ENCODE results near the gene PPP4C. TPM values are rescaled to one million over a fixed set of nuclear protein-coding genes. Genes with fewer than 3 reads are reported as not detected.
A peak's percentile ranks its signal among the peaks of the same experiment; 100 is the strongest.

PPP4C gene
- total and polyA plus RNA-seq, 9 donors = 39.4 to 77.4 (median 70.4) TPM

DNA sequence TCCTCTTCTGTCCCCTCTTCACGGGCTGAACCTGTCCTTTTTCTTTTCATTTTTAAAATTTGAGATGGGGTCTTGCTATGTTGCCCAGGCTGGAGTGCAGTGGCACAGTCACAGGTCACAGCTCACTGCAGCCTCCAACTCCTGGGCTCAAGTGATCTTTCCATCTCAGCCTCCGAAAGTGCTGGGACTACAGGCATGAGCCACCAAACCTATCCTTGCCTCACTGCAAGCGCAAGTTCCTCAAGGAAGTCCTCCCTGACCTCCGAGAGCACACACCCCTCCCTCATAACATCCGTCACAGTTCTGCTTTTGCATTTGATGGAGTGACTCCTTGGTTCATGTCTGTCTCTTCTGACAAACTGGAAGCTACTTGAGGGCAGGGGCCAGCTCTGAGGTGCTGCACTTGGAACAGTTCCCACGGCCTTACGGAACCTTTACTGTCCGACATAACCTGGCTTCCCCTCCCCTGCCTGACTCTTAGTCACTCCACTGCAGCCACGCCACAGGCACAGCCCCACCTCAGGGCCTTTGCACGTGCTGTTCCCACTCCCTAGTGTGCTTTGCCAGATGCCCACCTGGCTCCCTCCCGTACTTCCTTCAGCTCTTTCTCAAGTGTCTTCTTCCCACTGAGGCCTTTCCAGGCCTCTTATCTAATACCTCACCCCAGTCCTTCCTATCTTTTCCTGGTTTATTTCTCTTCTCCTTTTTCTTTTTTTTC, 11.5 kb downstream of the PPP4C start:
- H3K36me3 ChIP-seq (ENCODE audit: control insufficient read depth, insufficient read depth, low read length) = peaks cover 42% of the 10 kb centered on the region
- DNase-seq = peak; percentile 49
- H3K4me3 ChIP-seq (ENCODE audit: low read length) = no peak overlapping the region
- peaks cover 17% of the 10 kb centered on the region for H3K4me1 ChIP-seq (ENCODE audit: control insufficient read depth, insufficient read depth, low read length)
- WGBS (ENCODE audit: insufficient coverage) = 84% methylated on average over 8 of the region's 11 CpGs
- no peak overlapping the region for H3K27ac ChIP-seq (ENCODE audit: low read length)
- H3K9me3 ChIP-seq (replicated peaks; ENCODE audit: control insufficient read depth, low read depth, low read length) = no peaks in the 10 kb centered on the region
- no peaks in the 10 kb centered on the region for H3K27me3 ChIP-seq (ENCODE audit: control insufficient read depth, insufficient read depth, low read length)

DNA sequence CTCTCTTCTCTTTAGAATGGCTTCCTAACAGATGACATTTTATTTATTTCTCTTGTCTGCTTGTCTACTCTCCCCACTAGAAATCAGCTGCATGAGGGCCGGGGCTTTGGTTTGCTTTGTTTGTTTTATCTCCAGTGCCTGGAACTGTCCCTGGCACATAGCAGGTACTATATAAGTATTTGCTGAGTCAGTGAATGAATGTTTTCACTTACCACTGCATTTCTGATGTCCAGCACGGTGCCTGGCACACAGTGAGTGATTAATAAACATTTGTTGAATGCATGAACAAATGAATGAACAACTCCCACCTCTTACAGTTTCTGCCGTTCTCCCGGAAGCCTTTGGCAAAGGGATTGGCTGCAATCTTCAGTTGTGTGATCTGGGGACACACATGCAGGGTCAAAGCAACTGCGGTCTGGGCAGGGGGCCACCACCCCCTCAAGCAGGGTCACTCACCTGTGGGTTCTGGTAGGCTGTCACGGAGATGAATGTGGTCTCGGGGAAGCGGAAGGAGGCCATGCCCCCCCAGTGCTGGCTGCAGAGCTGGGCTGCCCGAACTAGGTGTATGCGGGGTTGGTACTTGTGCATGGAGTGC, 12.5 kb downstream of the PPP4C start:
- no peak for DNase-seq
- Histone ChIP-seq H3K27me3 (ENCODE audit: control insufficient read depth, insufficient read depth, low read length) (no peaks in the 10 kb centered on the region), H3K27ac (ENCODE audit: low read length) (no peak overlapping the region), H3K36me3 (ENCODE audit: control insufficient read depth, insufficient read depth, low read length) (peaks cover 32% of the 10 kb centered on the region), H3K4me1 (ENCODE audit: control insufficient read depth, insufficient read depth, low read length) (peaks cover 21% of the 10 kb centered on the region), H3K4me3 (ENCODE audit: low read length) (no peak overlapping the region), H3K9me3 (replicated peaks; ENCODE audit: control insufficient read depth, low read depth, low read length) (no peaks in the 10 kb centered on the region)
- 74% methylated on average over 6 of the region's 10 CpGs for WGBS (ENCODE audit: insufficient coverage)

DNA sequence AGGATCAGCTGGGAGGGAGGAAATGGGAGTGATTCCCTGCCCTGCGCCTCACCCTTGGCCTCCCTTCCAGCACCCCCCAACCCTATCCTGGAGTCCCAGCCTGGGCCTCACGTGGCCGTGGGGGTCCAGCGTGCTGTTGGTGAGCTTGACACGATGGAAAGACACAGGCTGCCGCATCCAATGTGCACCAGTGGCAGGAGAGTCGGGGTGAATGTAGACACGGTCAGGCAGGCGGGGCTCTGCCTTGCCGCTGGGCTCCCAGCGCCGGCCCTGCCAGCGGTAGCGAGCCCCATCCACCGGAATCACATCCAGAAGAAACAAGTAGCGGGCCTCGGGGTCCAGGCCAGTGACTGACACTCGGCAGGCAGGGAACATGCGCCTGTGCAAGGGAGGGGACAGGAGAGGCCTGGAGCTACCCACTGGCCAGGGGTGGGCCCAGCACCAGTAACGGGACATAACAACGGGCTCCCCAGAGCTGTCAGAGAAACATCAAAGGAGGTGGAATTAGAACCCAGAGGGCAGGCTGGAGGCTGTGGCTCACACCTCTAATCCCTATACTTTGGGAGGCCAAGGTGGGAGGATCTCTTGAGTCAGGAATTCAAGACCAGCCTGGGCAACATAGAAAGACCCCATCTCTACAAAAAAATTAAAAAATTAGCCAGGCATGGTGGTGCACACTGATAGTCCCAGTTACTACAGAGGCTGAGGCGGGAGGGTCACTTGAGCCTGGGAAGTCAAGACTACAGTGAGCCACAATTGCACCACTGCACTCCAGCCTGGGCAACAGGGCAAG, 13.2 kb downstream of the PPP4C start:
- Histone ChIP-seq H3K9me3 (replicated peaks; ENCODE audit: control insufficient read depth, low read depth, low read length) (no peaks in the 10 kb centered on the region), H3K4me1 (ENCODE audit: control insufficient read depth, insufficient read depth, low read length) (peaks cover 21% of the 10 kb centered on the region), H3K36me3 (ENCODE audit: control insufficient read depth, insufficient read depth, low read length) (peaks cover 29% of the 10 kb centered on the region), H3K4me3 (ENCODE audit: low read length) (no peak overlapping the region), H3K27ac (ENCODE audit: low read length) (no peak overlapping the region), H3K27me3 (ENCODE audit: control insufficient read depth, insufficient read depth, low read length) (no peaks in the 10 kb centered on the region)
- DNase-seq = no peak
- WGBS (ENCODE audit: insufficient coverage) = 60% methylated on average over 19 of the region's 22 CpGs

DNA sequence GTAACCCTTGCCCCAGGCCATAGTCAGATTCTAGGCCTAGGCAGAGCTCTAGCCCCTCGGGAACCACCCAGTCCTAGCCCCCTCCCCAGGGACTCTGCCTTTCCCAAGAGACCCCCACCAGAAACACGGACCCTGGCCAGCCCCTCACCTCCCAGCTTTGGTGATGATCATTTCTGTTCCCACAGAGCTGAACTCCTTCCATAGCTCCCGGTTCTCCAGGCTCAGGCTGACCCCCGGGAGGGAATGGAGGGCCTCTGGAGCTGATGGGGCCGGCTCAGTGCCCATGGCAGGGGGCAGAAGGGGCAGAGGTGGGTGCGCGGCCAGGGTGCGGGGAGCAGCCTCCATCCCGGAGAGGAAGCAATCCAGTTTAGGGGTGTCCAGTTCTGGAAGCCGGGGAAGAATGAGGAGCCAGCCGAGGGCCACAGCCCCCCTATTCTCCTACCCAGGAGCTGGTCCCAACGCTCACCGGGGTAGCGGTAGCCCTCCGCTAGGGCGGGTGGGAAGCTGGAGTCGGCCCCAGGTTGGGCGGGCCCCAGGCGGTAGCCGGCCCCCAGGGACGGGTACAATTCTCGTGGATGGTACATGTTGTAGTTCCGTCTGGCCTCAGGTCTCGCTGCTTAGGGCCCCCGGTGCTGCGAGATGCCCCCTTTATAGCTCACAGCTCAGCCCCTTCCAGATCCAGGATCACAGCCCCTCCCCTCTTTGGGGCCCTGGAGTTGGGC, 15.0 kb downstream of the PPP4C start:
- peaks cover 19% of the 10 kb centered on the region for H3K36me3 ChIP-seq (ENCODE audit: control insufficient read depth, insufficient read depth, low read length)
- peaks cover 34% of the 10 kb centered on the region for H3K4me1 ChIP-seq (ENCODE audit: control insufficient read depth, insufficient read depth, low read length)
- DNase-seq = no peak
- H3K4me3 ChIP-seq (ENCODE audit: low read length) = no peak overlapping the region
- 54% methylated on average over 16 of the region's 26 CpGs for WGBS (ENCODE audit: insufficient coverage)
- H3K27ac ChIP-seq (ENCODE audit: low read length) = no peak overlapping the region
- H3K9me3 ChIP-seq (replicated peaks; ENCODE audit: control insufficient read depth, low read depth, low read length) = no peaks in the 10 kb centered on the region
- H3K27me3 ChIP-seq (ENCODE audit: control insufficient read depth, insufficient read depth, low read length) = no peaks in the 10 kb centered on the region

DNA sequence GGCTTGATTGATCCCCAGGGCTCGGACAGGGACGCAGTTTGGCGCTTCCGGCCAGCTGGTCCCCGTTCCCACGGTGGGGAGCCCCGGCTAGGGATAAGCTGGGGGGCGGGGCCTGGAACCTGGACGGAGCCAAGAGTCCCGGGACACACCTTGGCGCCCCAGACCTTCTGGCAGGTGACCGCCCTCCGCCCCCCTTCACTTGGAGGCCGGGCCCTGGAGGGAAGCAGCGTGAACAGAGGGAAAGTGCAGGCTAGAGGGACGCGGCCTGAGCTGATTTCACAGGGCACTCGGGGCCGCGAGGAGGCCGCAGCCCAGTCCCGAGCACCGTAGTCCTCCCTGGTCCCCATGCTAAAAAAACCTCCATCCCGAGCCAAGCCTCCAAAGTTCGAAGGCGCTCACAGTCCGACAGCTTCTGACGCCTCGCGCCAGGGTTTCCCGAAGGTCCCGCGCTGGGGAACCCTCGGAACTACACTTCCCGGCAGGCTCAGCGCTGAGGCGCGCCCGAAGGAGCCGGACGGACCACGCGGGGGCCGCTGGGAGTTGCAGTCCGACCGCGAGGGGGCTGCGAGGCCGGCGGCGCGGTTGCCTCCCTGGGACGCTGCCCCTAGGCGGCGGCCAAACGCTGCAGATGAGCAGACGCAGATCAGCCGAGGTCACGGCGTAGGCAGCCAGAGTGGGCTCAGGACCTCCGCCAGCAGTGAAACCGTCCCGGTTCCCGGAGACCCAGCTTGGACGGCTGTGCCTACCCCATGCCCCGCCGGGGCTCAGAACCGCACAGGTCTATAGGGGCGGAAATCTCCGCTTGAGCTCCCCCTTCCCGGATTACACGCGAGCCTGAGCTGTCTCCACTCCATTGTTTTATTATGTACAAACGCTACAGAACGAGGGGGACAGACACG, 15.9 kb downstream of the PPP4C start, which contains the start of gene TBX6:
Gene TBX6, minus strand, starts transcription at position 451 of the 899 bp plus-strand sequence. CDS start 731 bp downstream, outside the sequence.
- under 1% methylated on average over 67 of the region's 76 CpGs for WGBS (ENCODE audit: insufficient coverage)
- DNase-seq = peak; percentile 96
- peak within 1 kb of the TSS; percentile 88 for H3K27ac ChIP-seq (ENCODE audit: low read length)
- peaks cover 3% of the 10 kb centered on the region for H3K9me3 ChIP-seq (replicated peaks; ENCODE audit: control insufficient read depth, low read depth, low read length)
- H3K4me3 ChIP-seq (ENCODE audit: low read length) = peak within 1 kb of the TSS; percentile 63
- H3K27me3 ChIP-seq (ENCODE audit: control insufficient read depth, insufficient read depth, low read length) = no peaks in the 10 kb centered on the region
- H3K36me3 ChIP-seq (ENCODE audit: control insufficient read depth, insufficient read depth, low read length) = peaks cover 15% of the 10 kb centered on the region
- peaks cover 38% of the 10 kb centered on the region for H3K4me1 ChIP-seq (ENCODE audit: control insufficient read depth, insufficient read depth, low read length)

DNA sequence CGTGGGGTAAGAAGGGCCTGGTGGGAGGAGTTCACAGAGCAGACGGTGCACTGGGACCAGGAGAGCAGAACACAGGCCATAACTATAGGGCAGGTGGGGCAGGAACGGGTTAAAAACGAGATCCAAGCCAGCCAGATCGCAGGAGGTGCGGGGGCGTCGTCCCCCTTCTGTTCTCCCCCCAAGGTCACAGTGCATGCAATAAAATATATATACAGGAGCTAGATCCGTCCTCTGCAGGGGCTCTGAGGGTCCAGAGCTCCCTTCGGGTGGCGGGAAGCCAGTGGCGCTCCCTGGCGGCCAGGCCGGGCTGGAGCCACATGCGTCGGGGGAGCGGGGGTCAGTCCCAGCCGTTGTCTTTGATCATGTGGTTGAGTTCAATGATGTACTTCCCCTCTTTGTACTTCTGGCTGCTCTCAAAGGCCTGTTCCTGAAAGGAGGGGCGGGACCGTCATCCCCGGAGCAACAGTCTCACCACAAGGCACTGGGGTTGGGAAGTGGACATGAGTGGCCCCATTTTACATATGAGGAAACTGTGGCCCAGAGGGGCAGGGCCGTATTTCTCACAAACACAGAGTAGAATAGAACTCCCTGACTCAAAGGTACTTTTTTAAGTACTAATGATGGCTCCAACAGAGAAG, 16.7 kb downstream of the PPP4C start:
- WGBS (ENCODE audit: insufficient coverage) = 5% methylated on average over 4 of the region's 22 CpGs
- Histone ChIP-seq H3K27ac (ENCODE audit: low read length) (peak overlapping the region; percentile 88), H3K27me3 (ENCODE audit: control insufficient read depth, insufficient read depth, low read length) (no peaks in the 10 kb centered on the region), H3K9me3 (replicated peaks; ENCODE audit: control insufficient read depth, low read depth, low read length) (peaks cover 10% of the 10 kb centered on the region), H3K36me3 (ENCODE audit: control insufficient read depth, insufficient read depth, low read length) (peaks cover 11% of the 10 kb centered on the region), H3K4me1 (ENCODE audit: control insufficient read depth, insufficient read depth, low read length) (peaks cover 38% of the 10 kb centered on the region), H3K4me3 (ENCODE audit: low read length) (peak overlapping the region; percentile 63)
- peak; percentile 86 for DNase-seq

DNA sequence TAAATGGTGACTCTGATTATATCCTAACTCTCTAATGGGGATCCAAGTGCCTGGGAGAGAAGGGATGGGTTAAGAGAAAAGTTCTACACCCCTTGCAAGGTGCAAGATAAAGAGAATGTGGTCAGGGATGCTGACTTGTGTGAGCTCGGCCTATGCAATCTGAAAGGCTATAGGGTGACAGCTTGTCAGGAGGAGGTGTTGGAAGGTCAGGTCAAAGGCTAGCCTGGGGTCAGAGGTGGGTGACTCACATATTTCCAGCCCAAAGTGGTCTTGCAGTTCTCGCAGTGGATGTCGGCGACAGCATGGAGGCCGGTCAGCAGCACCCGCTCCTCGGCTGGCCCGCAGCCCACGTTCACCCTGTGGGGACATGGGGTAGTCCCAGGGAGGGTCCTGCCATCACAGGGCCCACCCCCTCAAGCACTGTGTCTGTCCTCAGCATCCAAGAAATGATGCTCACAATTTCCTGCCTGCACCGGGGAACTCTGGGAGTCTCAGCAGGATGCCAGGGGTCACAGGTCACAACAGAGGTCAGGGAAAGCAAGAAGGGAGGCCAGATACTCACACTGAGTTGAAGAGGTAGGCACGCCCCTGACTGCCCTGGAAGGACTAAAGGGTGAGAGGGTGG, 18.9 kb downstream of the PPP4C start:
- Histone ChIP-seq H3K4me3 (ENCODE audit: low read length) (no peak overlapping the region), H3K27me3 (ENCODE audit: control insufficient read depth, insufficient read depth, low read length) (no peaks in the 10 kb centered on the region), H3K27ac (ENCODE audit: low read length) (peak overlapping the region; percentile 77), H3K9me3 (replicated peaks; ENCODE audit: control insufficient read depth, low read depth, low read length) (peaks cover 16% of the 10 kb centered on the region), H3K4me1 (ENCODE audit: control insufficient read depth, insufficient read depth, low read length) (peaks cover 38% of the 10 kb centered on the region), H3K36me3 (ENCODE audit: control insufficient read depth, insufficient read depth, low read length) (peaks cover 11% of the 10 kb centered on the region)
- no peak for DNase-seq
- WGBS (ENCODE audit: insufficient coverage) = 73% methylated on average over 10 of the region's 11 CpGs

DNA sequence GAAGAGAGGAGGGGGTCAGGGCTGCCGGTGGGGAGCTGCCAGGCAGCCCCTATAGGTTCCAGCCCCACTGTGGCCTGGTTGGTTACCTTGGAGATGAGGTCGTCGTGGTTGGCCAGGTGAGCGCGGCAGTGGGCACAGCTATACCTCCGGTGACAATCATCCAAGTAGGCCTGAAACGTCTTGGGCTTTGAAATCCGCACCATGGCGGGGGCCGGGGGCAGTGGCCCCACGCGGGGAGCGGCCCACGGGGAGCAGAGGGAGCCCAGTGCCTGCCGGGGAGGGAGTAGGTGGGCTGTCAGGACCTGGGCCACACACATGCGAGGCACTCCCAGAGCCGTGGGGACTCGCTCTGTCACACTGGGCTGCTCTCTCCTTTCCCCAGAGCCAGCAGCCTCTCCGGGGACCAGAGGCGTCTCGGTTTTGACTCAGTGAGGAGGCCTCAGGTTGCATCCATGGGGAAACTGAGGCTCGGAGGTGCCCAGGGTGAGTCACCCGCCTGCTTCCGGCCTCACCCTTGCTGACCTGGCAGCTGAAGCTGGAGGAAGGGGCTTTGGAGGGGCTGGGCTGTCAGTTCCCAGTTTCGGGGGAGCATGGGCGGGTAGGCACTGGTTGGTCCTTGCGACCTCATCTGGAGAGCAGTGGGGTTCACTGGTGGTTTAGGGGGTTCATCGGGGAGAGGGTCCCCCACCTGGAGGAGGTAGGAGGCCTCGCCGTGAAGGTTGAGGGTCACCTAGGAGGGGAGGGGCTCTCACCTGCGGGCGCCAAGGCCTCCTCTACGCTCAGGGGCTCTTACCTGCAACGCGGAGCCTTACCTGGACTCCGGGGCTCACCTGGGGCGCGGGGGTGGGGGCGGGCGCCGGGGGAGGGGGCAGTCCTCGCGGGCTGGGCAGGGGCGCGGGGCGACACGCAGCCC, 19.6 kb downstream of the PPP4C start:
- H3K36me3 ChIP-seq (ENCODE audit: control insufficient read depth, insufficient read depth, low read length) = peaks cover 11% of the 10 kb centered on the region
- 28% methylated on average over 36 of the region's 47 CpGs for WGBS (ENCODE audit: insufficient coverage)
- H3K4me1 ChIP-seq (ENCODE audit: control insufficient read depth, insufficient read depth, low read length) = peaks cover 37% of the 10 kb centered on the region
- peaks cover 16% of the 10 kb centered on the region for H3K9me3 ChIP-seq (replicated peaks; ENCODE audit: control insufficient read depth, low read depth, low read length)
- no peaks in the 10 kb centered on the region for H3K27me3 ChIP-seq (ENCODE audit: control insufficient read depth, insufficient read depth, low read length)
- peak overlapping the region; percentile 77 for H3K27ac ChIP-seq (ENCODE audit: low read length)
- H3K4me3 ChIP-seq (ENCODE audit: low read length) = peak overlapping the region; percentile 53
- DNase-seq = peak; percentile 40

Measured in muscle of leg (tissue), 11 donors.